K562 (cell line): ENCODE results near the gene SLC5A6. TPM values are rescaled to one million over a fixed set of nuclear protein-coding genes. Genes with fewer than 3 reads are reported as not detected.

Source experiments
- DNMT1 ChIP-seq: fragments of 450-650 bp; IDR thresholded peaks from 2 replicates; pipeline ENCODE4 v1.6.1; 2016; ENCODE audit warnings: antibody characterized with exemption, mild to moderate bottlenecking
- EWSR1 ChIP-seq: fragments of 450-650 bp; IDR thresholded peaks from 2 replicates; pipeline ENCODE4 v1.6.1; 2018; ENCODE audit warnings: borderline replicate concordance, mild to moderate bottlenecking, low read depth, moderate library complexity; ENCODE audit not compliant: partially characterized antibody
- KDM1A ChIP-seq, 2 experiments: fragments of 450-650 bp; IDR thresholded peaks; 2 replicates each; pipeline ENCODE4 v1.6.1; 2016; ENCODE audit warnings: mild to moderate bottlenecking in 2 of 2
- MAFF ChIP-seq: IDR thresholded peaks from 2 replicates; pipeline ENCODE4 v1.6.1; 2012; ENCODE audit warnings: low read length, improper control_type of control experiment
- NFIC ChIP-seq: fragments of 450-650 bp; IDR thresholded peaks from 2 replicates; pipeline ENCODE4 v1.6.1; 2017; ENCODE audit warnings: mild to moderate bottlenecking, inconsistent platforms
- NONO ChIP-seq, 2 experiments: fragments of 200-400 bp in 1 of 2; fragments of 450-650 bp in 1 of 2; formaldehyde crosslinking in 1 of 2; IDR thresholded peaks; 2 replicates each; pipeline ENCODE4 v1.6.1; 2017; ENCODE audit warnings: low read depth in 2 of 2, mild to moderate bottlenecking in 2 of 2, moderate library complexity in 2 of 2, low read length in 1 of 2
- PHTF2 ChIP-seq: fragments of 250-450 bp; sonication (Bioruptor Pico); IDR thresholded peaks from 2 replicates; pipeline ENCODE4 v1.5.0; 2021; ENCODE audit warnings: mild to moderate bottlenecking
- RFX5 ChIP-seq: IDR thresholded peaks from 2 replicates; pipeline ENCODE4 v1.6.1; 2011; ENCODE audit warnings: low read depth, mild to moderate bottlenecking, improper control_type of control experiment, low read length
- SREBF1 ChIP-seq: fragments of 150-350 bp; IDR thresholded peaks from 2 replicates; pipeline ENCODE4 v1.6.1; 2014; ENCODE audit warnings: antibody characterized with exemption, low read depth, low read length, borderline replicate concordance
- SRSF7 ChIP-seq: fragments of 200-400 bp; formaldehyde crosslinking; optimal IDR thresholded peaks from 2 replicates; pipeline ENCODE3; 2017; ENCODE audit warnings: mild to moderate bottlenecking, low read depth, low read length
- TAF7 ChIP-seq: fragments of 450-650 bp; IDR thresholded peaks from 2 replicates; pipeline ENCODE4 v1.6.1; 2016; ENCODE audit warnings: missing genetic modification characterization, missing compliant biosample characterization
- TARDBP ChIP-seq: fragments of 450-650 bp; IDR thresholded peaks from 2 replicates; pipeline ENCODE4 v1.6.1; 2016
- TFAM ChIP-seq: fragments of 250-450 bp; sonication (Bioruptor Pico); conservative IDR thresholded peaks from 2 replicates; pipeline ENCODE4 v1.5.0; 2021; ENCODE audit warnings: mild to moderate bottlenecking, moderate library complexity
- YBX1 ChIP-seq: fragments of 450-650 bp; IDR thresholded peaks from 2 replicates; pipeline ENCODE4 v1.7.1; 2016; ENCODE audit warnings: mild to moderate bottlenecking
- ZKSCAN3 ChIP-seq: fragments of 250-450 bp; sonication (Bioruptor Pico); IDR thresholded peaks from 2 replicates; pipeline ENCODE4 v1.4.0; 2020
- ZNF175 ChIP-seq: fragments of 200-800 bp; sonication (Bioruptor generic); IDR thresholded peaks from 2 replicates; pipeline ENCODE4 v1.6.1; 2016; ENCODE audit warnings: low read depth, mild to moderate bottlenecking, missing genetic modification characterization, missing compliant biosample characterization
- ZNF212 ChIP-seq: fragments of 450-650 bp; formaldehyde crosslinking; IDR thresholded peaks from 2 replicates; pipeline ENCODE4 v1.4.0; 2020; ENCODE audit warnings: mild to moderate bottlenecking
- ZNF282 ChIP-seq: sonication (generic); formaldehyde crosslinking; IDR thresholded peaks from 2 replicates; pipeline ENCODE4 v1.8.1; 2023; ENCODE audit warnings: missing genetic modification reagents
- ZNF77 ChIP-seq: fragments of 250-450 bp; sonication (Bioruptor Pico); IDR thresholded peaks from 2 replicates; pipeline ENCODE4 v1.5.0; 2020
- ZNF778 ChIP-seq: fragments of 450-650 bp; formaldehyde crosslinking; IDR thresholded peaks from 2 replicates; pipeline ENCODE4 v1.4.0; 2020; ENCODE audit warnings: mild to moderate bottlenecking, moderate library complexity
- polyA plus RNA-seq, 8 experiments: library from polyadenylated mRNA; depleted of rRNA in 4 of 8; stranded (reverse) in 5 of 8; unstranded in 3 of 8; fragments of >200 nt; fragmentation: Nextera tagmentation in 2 of 8; fragmentation: Illumina TruSeq in 1 of 8; extraction: Ambion mirVana in 2 of 8; extraction: Trizol in 1 of 8; gene quantifications; 2 replicates each; pipeline versions ENCODE4 v1.2.1 to v1.2.3, GENCODE V29; 2011 to 2014; ENCODE audit warnings: inconsistent platforms in 1 of 8, missing spikeins in 1 of 8
- total RNA-seq, 7 experiments: library from RNA; depleted of rRNA in 6 of 7; stranded (reverse); fragments of >200 nt in 6 of 7; fragmentation: Illumina TruSeq in 2 of 7; extraction: Trizol in 2 of 7; gene quantifications; 2 replicates each; pipeline versions ENCODE4 v1.2.1 to v1.2.3, GENCODE V29; 2011 to 2021; ENCODE audit warnings: low replicate concordance in 1 of 7
- TF ChIP-seq, protein P1 (sequence below), 2 experiments: fragments of 450-650 bp in 1 of 2; sonication (generic) in 1 of 2; formaldehyde crosslinking in 1 of 2; IDR thresholded peaks in 1 of 2; conservative IDR thresholded peaks in 1 of 2; 2 replicates each; pipeline versions ENCODE4 v1.6.1 to v1.8.1; 2016 to 2023; ENCODE audit warnings: mild to moderate bottlenecking in 2 of 2, moderate library complexity in 2 of 2, inconsistent platforms in 1 of 2, missing genetic modification reagents in 1 of 2
- TF ChIP-seq, protein P2 (sequence below): fragments of 450-650 bp; IDR thresholded peaks from 2 replicates; pipeline ENCODE4 v1.6.1; 2016
- TF ChIP-seq, protein P3 (sequence below), 2 experiments: fragments of 450-650 bp; conservative IDR thresholded peaks; 2 replicates each; pipeline ENCODE4 v1.6.1; 2017; ENCODE audit warnings: mild to moderate bottlenecking in 2 of 2, moderate library complexity in 2 of 2
- TF ChIP-seq, protein P4 (sequence below): fragments of 250-450 bp; sonication (Bioruptor Pico); IDR thresholded peaks from 2 replicates; pipeline ENCODE4 v1.5.0; 2021

SLC5A6 gene
- total and polyA plus RNA-seq, 9 of the 15 experiments (the other 6 are each of a cell fraction or from before 2014, with no cell fraction given), result 32.6 to 137 (median 107) TPM

DNA sequence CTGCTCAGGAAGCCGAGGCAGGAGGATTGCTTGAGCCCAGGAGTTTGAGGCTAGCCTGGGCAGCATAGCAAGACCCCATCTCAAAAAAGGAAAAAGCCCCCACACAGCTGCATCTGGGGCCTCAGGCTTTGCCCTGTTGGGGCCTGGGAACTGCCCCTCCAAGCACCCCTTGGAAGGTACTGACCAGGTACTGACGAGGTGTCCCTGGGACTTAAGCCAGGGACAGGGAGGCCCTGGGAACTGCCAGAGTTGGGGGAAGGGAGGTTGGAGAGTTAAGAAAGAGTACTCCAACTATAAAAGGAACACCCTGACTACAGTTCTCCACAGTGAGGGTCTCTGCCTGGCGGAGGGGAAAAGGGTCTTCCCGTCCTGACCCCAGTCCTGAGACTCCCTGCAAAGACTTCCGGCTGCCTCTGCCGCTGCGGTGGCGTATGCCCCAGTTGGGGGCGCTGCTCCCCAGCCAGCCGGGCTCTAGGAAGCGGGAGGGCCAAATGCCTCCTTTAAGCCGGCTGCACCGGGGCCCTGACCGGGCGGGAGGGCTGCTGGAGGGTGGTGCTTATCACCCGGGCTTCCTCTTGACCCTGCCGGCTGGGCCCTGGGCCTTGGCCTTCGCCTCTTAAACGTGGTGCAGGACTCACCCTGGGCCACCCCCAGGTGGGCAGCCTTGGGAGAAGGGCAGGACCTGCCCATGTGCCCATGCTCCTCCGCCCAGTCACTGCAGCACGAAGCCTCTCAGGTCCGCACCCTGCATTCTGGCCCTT is 38.0 kb upstream of the SLC5A6 start (continued):
- TF ChIP-seq TAF7 (no peak), ZNF175 (no peak), ZNF778 (no peak), TARDBP (0 out of 2 replicates have a peak, but pooled peaks have one; percentile 40), YBX1 (no peak), NFIC (peak; percentile 23; the same call in 1 of the 2 replicates), ZKSCAN3 (no peak), ZNF212 (CRISPR knock-in tag) (no peak), EWSR1 (no peak), ZNF282 (CRISPR knock-in tag) (no peak), SRSF7 (no peak), ZNF77 (CRISPR knock-in tag) (no peak), MAFF (no peak), DNMT1 (no peak), TFAM (no peak), NONO (IDR thresholded peaks at IDR 0.05; ENCODE audit: low read depth in 2 of 2, low read length in 1 of 2) (peak in 1 of 2 experiments; percentile 49; a peak in 1 of 4 replicates), KDM1A (IDR thresholded peaks at IDR 0.05) (no peak), RFX5 (no peak), SREBF1 (no peak), PHTF2 (no peak)
- TF ChIP-seq, protein P1, sequence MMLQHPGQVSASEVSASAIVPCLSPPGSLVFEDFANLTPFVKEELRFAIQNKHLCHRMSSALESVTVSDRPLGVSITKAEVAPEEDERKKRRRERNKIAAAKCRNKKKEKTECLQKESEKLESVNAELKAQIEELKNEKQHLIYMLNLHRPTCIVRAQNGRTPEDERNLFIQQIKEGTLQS (IDR thresholded peaks at IDR 0.05), result no peak
- TF ChIP-seq, protein P1 (CRISPR knock-in tag; conservative IDR thresholded peaks at IDR 0.05), result 0 out of 2 replicates have a peak, but pooled peaks have one; percentile 38
- TF ChIP-seq, protein P2, sequence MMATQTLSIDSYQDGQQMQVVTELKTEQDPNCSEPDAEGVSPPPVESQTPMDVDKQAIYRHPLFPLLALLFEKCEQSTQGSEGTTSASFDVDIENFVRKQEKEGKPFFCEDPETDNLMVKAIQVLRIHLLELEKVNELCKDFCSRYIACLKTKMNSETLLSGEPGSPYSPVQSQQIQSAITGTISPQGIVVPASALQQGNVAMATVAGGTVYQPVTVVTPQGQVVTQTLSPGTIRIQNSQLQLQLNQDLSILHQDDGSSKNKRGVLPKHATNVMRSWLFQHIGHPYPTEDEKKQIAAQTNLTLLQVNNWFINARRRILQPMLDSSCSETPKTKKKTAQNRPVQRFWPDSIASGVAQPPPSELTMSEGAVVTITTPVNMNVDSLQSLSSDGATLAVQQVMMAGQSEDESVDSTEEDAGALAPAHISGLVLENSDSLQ, result no peak
- TF ChIP-seq, protein P3, sequence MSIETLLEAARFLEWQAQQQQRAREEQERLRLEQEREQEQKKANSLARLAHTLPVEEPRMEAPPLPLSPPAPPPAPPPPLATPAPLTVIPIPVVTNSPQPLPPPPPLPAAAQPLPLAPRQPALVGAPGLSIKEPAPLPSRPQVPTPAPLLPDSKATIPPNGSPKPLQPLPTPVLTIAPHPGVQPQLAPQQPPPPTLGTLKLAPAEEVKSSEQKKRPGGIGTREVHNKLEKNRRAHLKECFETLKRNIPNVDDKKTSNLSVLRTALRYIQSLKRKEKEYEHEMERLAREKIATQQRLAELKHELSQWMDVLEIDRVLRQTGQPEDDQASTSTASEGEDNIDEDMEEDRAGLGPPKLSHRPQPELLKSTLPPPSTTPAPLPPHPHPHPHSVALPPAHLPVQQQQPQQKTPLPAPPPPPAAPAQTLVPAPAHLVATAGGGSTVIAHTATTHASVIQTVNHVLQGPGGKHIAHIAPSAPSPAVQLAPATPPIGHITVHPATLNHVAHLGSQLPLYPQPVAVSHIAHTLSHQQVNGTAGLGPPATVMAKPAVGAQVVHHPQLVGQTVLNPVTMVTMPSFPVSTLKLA (conservative IDR thresholded peaks at IDR 0.05), result no peak
- TF ChIP-seq, protein P4, sequence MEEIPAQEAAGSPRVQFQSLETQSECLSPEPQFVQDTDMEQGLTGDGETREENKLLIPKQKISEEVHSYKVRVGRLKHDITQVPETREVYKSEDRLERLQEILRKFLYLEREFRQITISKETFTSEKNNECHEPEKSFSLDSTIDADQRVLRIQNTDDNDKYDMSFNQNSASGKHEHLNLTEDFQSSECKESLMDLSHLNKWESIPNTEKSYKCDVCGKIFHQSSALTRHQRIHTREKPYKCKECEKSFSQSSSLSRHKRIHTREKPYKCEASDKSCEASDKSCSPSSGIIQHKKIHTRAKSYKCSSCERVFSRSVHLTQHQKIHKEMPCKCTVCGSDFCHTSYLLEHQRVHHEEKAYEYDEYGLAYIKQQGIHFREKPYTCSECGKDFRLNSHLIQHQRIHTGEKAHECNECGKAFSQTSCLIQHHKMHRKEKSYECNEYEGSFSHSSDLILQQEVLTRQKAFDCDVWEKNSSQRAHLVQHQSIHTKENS (CRISPR knock-in tag), result no peak
